GM21360 (cell line): ENCODE results near the gene CEL.
"Not testable (repeated sequence)": the region's sequence is repeated elsewhere in the genome, so short reads cannot be mapped to it uniquely, and the experiment has no call there.

Source experiments
- ATAC-seq: cut with Tn5 transposase; IDR thresholded peaks from one replicate; pipeline ENCODE4 v1.9.1; 2021; ENCODE audit warnings: mild to moderate bottlenecking, moderate library complexity; ENCODE audit not compliant: unreplicated experiment

Gene CEL

DNA sequence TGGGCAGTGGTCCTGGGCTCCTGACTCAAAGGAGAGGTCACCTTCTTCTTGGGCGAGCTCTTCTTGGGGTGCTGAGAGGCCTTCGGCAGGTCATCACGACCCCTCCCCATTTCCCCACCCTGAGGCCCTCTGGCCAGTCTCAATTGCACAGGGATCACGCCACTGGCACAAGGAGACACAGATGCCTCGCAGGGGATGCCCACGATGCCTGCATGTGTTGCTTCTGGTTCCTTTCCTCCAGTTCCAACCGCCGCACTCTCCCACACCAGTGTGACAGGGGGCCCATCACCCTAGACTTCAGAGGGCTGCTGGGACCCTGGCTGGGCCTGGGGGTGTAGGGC is 1.3 kb downstream of the CEL start:
- ATAC-seq = no peak

GRCh38 chr9:133063500-133064231 is 1.9 kb downstream of the CEL start:
- no peak for ATAC-seq

DNA sequence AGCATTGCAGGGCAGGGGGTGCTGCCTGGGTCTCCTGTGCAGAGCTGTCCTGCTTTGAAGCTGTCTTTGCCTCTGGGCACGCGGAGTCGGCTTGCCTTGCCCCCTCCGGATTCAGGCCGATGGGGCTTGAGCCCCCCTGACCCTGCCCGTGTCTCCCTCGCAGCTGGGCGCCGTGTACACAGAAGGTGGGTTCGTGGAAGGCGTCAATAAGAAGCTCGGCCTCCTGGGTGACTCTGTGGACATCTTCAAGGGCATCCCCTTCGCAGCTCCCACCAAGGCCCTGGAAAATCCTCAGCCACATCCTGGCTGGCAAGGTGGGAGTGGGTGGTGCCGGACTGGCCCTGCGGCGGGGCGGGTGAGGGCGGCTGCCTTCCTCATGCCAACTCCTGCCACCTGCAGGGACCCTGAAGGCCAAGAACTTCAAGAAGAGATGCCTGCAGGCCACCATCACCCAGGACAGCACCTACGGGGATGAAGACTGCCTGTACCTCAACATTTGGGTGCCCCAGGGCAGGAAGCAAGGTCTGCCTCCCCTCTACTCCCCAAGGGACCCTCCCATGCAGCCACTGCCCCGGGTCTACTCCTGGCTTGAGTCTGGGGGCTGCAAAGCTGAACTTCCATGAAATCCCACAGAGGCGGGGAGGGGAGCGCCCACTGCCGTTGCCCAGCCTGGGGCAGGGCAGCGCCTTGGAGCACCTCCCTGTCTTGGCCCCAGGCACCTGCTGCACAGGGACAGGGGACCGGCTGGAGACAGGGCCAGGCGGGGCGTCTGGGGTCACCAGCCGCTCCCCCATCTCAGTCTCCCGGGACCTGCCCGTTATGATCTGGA is 2.7 kb downstream of the CEL start:
- no peak for ATAC-seq

DNA sequence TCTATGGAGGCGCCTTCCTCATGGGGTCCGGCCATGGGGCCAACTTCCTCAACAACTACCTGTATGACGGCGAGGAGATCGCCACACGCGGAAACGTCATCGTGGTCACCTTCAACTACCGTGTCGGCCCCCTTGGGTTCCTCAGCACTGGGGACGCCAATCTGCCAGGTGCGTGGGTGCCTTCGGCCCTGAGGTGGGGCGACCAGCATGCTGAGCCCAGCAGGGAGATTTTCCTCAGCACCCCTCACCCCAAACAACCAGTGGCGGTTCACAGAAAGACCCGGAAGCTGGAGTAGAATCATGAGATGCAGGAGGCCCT is 3.2 kb downstream of the CEL start:
- ATAC-seq = no peak

GRCh38 chr9:133066181-133066983 is 4.6 kb downstream of the CEL start:
- no peak for ATAC-seq

DNA sequence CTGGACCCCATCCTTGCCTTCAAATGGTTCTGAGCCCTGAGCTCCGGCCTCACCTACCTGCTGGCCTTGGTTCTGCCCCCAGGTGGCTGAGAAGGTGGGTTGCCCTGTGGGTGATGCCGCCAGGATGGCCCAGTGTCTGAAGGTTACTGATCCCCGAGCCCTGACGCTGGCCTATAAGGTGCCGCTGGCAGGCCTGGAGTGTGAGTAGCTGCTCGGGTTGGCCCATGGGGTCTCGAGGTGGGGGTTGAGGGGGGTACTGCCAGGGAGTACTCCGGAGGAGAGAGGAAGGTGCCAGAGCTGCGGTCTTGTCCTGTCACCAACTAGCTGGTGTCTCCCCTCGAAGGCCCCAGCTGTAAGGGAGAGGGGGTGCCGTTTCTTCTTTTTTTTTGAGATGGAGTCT is 5.2 kb downstream of the CEL start:
- no peak for ATAC-seq

DNA sequence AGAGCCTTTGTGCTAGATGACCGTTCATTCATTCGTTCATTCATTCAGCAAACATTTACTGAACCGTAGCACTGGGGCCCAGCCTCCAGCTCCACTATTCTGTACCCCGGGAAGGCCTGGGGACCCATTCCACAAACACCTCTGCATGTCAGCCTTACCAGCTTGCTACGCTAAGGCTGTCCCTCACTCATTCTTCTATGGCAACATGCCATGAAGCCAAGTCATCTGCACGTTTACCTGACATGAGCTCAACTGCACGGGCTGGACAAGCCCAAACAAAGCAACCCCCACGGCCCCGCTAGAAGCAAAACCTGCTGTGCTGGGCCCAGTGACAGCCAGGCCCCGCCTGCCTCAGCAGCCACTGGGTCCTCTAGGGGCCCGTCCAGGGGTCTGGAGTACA is 6.0 kb downstream of the CEL start:
- no peak for ATAC-seq

GRCh38 chr9:133068431-133068830 is 6.7 kb downstream of the CEL start:
- not testable (repeated sequence) for ATAC-seq

DNA sequence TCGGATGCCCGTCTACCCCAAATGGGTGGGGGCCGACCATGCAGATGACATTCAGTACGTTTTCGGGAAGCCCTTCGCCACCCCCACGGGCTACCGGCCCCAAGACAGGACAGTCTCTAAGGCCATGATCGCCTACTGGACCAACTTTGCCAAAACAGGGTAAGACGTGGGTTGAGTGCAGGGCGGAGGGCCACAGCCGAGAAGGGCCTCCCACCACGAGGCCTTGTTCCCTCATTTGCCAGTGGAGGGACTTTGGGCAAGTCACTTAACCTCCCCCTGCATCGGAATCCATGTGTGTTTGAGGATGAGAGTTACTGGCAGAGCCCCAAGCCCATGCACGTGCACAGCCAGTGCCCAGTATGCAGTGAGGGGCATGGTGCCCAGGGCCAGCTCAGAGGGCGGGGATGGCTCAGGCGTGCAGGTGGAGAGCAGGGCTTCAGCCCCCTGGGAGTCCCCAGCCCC is 8.8 kb downstream of the CEL start:
- not testable (repeated sequence) for ATAC-seq

DNA sequence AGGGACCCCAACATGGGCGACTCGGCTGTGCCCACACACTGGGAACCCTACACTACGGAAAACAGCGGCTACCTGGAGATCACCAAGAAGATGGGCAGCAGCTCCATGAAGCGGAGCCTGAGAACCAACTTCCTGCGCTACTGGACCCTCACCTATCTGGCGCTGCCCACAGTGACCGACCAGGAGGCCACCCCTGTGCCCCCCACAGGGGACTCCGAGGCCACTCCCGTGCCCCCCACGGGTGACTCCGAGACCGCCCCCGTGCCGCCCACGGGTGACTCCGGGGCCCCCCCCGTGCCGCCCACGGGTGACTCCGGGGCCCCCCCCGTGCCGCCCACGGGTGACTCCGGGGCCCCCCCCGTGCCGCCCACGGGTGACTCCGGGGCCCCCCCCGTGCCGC is 9.2 kb downstream of the CEL start:
- not testable (repeated sequence) for ATAC-seq

GRCh38 chr9:133071484-133072150 is 9.8 kb downstream of the CEL start:
- ATAC-seq = no peak

- not testable (repeated sequence) for ATAC-seq
These were observed 10.4 kb downstream of the CEL start for GRCh38 chr9:133072210-133072609.

DNA sequence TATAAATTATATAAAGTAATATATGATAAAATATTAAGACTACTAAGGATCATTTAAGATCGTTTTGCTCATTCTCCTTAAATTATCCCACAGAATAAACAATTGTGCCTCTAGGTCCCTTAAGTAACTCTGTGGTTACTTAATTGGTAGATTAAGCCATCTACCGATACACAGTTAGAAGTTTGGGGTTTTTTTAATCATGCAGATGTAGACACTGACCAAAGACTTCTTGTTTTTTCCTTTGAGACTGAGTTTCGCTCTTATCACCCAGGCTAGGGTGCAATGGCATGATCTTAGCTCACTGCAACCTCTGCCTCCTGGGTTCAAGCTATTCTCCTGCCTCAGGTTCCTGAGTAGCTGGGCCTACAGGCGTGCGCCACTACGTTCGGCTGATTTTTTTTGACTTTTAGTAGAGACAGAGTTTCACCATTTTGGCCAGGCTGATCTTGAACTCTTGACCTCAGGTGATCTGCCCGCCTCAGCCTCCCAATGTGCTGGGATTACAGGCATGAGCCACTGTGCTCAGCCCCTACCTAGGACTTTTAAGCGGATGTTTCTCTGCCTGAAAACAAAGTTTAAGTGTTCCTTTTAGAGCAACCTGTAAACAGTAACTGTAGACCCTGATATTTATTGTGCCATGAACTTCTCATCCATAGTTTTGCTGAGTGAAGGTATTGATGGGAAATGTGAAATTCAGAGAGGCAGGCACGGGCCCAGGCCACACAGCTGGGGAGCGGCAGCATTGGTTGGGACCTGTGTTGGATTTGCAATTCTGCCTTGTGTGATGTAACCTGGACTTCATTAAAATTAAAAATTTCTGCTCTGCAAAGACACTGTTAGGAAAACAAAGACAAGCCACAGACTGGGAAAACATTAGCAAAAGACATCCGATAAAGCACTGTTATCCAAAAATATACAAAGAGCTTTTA is 11.6 kb downstream of the CEL start:
- ATAC-seq = no peak

GRCh38 chr9:133074111-133074651 is 12.4 kb downstream of the CEL start:
- ATAC-seq = no peak

GRCh38 chr9:133075925-133076630 is 14.3 kb downstream of the CEL start:
- ATAC-seq = no peak

GRCh38 chr9:133076691-133077090 is 14.9 kb downstream of the CEL start:
- no peak for ATAC-seq

GRCh38 chr9:133078486-133078885 is 16.7 kb downstream of the CEL start:
- ATAC-seq = no peak

GRCh38 chr9:133080161-133080560 is 18.4 kb downstream of the CEL start:
- no peak for ATAC-seq
